ENCODE data around the gene ANKZF1.

The ANKZF1 gene

DNA sequence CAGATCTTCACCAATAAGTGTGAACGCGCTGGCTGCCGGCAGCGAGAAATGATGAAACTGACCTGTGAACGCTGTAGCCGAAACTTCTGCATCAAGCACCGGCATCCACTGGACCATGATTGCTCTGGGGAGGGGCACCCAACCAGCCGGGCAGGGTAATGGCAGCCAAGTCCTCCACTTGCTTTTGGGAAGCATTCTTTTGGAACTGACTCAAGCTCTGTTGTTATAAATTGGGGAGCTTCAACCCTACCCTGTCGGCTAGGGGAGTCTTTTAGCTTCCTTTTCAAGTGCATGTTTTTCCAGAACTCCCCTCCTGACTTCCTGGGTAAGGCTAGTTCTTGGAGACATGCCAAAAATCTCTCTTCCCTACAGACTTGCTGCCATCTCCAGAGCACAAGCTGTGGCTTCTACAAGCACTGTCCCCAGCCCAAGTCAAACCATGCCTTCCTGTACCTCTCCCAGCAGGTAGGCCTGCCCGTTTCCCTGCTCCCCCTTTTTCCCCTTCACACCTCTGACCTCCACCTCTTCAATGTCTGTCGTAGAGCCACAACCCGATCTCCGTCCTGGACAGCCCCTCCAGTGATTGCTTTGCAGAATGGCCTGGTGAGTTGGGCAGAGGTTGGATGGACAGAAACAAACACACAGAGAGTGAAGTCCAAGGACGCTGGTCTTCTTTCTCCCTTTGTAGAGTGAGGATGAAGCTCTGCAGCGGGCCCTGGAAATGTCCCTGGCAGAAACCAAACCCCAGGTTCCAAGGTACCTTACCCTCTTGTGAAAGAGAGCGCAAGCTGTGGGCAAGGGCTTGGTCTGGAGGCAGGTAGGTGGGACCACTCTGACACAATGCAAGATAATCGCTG lies 21.5 kb upstream of the ANKZF1 start:
- DNase-seq (ENCODE audit: low read depth in 4 of 4, low spot score in 1 of 4), result no peak

DNA sequence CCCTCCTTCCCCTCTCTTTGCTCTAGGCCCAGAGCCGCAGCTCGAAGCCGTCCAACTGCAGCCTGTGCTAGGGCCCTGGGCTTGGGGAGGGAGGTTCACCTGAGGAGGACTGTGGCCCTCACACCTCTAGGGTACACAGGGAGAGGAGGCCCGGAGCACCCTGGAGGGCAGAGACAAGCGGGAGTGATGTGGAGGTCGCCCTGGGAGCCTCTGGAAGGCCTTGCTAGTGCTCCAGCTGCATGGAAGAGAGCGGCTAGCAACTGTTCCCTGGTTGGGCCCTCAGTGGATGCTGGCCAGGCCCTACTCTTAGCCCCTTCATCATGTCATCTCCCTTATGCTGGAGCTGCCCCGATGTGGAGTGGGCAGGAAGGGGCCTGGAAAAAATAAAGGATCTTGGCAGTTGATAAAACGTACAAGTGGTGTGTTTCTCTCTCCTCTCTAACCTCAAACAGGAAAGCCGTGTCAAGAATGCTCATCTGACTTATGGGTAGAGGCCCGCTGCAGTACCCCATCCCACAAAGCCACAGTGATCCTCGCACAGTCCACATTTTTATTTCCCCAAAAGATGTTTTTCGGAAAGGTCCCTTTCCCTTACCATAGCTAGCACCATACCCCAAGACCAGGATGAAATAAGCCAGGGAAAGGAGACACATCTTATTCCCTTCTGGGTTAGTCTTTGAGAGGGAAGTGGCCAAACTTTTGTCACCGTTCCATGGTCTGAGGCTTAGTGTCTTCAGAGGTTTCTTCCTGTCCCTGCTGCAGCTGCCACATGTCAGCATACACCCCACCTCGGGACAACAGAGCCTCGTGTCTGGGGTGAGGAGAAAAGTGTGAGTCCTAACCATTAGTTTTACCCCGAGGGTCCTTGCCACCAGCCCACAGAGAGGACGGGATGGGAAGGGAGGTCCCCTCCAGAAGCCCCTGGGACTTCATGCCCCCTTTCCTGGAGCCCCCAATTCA lies 20.1 kb upstream of the ANKZF1 start:
- DNase-seq (ENCODE audit: low read depth in 4 of 4, low spot score in 1 of 4), result no peak

DNA sequence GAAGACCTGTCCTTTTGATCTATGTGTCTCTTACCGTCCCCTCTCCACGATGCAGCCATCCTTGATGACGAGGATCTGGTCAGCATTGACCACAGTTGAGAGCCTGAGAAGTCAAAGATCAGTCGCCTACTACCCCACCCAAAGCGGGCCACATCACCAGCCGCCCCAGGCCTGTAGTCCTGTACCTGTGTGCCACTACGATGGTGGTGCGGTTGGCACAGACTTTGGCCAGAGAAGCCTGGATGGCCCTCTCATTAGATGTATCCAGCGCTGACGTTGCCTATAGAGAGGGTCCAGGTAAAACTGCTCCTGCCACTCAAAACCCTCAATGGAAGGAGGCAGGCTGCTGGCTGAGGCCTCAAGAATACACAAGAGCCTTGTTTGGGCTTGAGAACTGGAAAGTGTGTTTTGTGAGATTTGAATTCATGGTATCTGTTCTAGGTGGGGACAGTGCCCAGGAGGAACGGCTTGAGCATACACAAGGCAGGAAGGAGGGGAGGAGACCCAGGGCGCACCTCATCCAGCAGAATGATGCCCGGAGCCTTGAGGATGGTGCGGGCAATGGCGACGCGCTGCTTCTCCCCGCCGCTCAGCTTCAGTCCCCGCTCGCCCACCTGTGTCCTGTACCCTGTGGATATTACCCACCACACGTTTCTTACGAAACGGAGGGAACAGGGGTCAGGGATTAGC lies 19.3 kb upstream of the ANKZF1 start:
- no peak for DNase-seq (ENCODE audit: low read depth in 4 of 4, low spot score in 1 of 4)

DNA sequence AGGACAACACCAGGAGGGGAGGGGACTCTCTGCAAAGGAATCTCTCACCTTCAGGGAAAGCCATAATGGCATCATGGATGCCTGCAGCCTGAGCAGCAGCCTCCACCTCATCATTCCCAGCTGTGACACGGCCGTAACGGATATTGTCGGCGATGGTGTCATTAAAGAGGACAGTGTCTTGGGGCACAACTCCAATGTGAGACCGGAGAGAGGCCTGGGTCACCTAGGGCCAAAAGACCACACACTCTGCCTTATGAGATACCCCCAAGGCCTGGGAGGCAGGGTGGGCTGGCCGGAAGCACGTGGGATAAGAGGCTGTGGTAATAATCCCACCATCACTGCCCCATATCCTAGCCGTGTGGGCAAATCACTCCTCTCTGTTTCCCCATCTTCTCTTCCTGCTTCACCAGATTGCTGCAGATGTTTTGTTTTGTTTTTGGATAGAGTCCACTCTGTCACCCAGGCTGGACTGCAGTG lies 18.7 kb upstream of the ANKZF1 start:
- no peak for DNase-seq (ENCODE audit: low read depth in 4 of 4, low spot score in 1 of 4)

DNA sequence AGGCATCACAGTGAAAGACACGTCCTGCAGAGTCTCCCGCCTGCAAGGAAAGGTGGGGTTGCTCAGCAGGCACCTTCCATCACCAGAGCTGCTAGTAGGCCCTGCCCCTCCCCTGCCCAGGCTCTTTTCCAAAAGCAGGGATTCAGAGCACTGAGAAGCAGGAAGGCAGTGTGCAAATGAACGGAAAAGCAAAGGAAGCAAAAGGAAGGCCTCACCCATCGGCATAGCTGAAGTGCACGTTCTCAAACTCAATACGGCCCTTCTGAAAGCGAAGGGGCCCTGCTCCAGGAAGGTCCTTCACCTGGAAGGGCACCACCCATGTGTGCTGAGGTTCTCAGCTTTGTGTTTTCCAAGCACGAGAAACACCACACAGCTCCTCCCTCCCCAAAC lies 16.6 kb upstream of the ANKZF1 start:
- DNase-seq (ENCODE audit: low read depth in 4 of 4, low spot score in 1 of 4), result no peak

DNA sequence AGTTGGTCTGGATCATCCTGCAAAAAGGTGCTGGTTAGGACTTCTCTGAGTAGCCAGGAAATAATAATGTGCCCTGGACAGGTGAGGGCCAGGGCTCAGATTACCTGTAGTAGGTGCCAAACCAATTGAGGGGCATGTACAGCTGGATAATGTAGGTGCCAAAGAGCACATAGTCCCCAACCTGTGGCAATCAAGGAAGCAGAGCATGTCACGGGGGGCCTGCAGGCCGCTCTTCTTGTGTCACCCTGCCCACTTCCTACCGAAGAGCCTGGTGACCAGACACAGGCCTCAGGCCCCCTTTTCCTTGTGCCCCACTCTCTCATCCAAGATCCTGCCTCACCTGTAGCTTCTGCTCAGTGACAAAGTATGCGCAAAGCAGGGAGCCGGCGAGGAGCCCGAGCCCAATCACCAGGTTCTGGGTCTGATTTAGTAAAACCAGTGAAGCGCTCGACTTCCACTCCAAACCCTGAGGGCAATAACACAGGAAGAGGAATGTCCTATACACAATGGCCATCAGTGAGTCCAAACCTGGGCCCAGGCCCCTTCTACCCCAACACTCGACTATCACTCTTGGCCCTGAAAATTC lies 16.0 kb upstream of the ANKZF1 start:
- no peak for DNase-seq (ENCODE audit: low read depth in 4 of 4, low spot score in 1 of 4)

DNA sequence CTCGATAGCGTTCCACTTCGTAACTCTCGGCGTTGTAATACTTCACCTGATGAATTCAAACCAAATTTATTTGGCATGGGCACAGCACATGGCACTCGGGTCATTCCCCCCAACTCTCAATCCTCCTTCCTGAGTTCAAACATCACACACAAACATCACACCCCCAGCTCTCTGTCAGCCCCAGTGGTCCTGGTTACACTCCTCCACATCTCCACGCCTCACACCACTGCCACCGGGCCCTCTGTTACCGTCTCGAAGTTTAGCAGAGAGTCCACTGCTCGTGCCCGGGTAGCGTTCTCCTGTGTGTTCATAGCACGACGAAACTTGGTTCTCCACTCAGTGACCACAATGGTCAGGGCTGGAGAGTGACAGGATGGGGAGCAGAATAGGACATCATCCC lies 15.5 kb upstream of the ANKZF1 start:
- DNase-seq (ENCODE audit: low read depth in 4 of 4, low spot score in 1 of 4), result no peak

DNA sequence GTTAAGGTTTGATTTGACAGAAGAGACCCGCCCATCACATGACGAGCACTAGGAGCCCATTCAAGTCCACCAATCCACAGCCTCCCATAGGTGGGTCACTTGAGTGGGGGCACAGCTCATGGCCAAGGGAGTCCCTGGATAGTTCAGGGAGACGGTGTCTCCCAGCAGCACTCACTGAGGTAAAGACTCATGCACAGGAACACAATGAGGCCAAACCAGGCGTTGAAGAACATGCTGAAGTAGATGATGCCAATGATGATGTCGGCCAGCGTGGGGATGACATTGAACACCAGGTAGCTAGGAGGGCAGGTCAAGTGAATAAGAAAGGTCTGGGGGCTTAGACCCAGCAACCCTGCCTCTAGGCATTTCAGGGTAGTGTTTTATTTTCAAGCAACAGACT lies 14.8 kb upstream of the ANKZF1 start:
- DNase-seq (ENCODE audit: low read depth in 4 of 4, low spot score in 1 of 4), result no peak

DNA sequence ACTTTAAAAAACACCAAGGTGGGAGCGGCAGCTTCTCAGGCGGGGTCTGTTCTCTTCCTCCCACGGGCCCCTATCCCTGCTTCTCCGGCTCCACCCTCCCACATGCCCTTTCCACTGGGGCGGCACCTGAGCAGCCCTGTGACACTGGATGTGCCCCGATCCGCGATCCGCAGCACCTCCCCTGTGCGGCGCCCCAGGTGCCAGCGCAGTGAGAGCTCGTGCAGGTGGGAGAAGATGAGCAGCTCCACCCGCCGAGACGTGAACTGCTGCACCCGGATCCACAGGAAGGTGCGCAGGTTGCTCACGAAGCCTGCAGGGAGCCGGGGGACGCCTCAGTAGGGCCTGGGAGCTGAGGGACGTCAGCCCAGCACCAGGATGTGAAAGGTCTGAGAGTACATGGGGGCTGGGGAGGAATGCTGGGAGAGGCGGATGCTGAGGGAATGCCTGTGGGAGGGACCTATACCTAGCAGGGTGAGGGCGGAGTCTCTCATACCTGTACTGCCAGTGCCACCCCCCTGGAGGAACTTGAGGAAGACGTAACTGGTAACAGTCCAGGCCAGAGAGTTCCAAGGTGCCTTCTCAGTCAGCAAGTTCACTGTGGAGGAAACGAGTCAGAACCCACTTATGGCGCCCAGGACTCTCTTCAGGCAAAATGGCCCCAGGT lies 13.6 kb upstream of the ANKZF1 start:
- DNase-seq (ENCODE audit: low read depth in 4 of 4, low spot score in 1 of 4), result no peak

DNA sequence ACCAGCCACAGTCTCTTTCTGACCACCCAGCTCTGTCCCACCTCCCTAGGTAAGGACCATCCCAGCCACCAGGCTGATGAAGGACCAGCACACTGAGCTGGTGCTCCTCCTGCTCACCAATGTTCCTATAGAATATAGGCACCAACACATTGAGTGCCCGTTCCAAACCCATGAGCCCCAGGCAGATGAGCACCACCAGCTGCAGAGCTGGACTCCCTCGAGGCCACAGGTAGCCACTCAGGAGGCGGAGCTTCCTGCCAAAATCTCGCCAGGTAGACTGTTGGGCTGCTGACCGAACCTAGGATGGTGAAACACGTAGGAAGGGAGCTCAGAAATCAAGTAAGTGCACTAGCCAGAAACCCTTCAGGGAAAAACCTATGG lies 13.1 kb upstream of the ANKZF1 start:
- DNase-seq (ENCODE audit: low read depth in 4 of 4, low spot score in 1 of 4), result no peak

DNA sequence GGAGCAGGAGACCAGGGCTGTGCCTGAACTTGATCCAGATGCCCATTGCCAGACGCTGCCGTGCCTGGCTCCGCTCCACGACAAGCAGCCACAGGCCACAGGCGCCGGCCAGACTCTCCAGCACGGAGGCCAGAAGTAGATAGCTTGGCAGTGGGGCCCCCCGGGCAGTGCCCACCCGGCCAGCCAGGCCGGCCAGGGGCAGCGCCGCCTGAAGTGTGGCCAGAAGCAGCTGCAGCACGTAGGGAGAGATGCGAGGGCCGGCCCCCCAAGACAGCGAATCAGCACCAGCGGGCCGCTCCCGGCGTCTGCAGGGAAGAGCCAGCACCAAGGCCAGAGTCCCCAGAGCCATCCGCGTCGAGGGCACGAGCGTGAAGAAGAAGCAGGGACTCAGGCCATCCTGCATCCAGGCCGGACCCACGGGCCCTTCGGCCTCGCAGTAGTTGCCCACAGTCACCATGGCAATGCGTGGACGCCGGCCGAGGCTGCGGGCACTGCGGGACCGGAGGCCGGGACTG lies 11.3 kb upstream of the ANKZF1 start:
- DNase-seq (ENCODE audit: low read depth in 4 of 4, low spot score in 1 of 4), result no peak

DNA sequence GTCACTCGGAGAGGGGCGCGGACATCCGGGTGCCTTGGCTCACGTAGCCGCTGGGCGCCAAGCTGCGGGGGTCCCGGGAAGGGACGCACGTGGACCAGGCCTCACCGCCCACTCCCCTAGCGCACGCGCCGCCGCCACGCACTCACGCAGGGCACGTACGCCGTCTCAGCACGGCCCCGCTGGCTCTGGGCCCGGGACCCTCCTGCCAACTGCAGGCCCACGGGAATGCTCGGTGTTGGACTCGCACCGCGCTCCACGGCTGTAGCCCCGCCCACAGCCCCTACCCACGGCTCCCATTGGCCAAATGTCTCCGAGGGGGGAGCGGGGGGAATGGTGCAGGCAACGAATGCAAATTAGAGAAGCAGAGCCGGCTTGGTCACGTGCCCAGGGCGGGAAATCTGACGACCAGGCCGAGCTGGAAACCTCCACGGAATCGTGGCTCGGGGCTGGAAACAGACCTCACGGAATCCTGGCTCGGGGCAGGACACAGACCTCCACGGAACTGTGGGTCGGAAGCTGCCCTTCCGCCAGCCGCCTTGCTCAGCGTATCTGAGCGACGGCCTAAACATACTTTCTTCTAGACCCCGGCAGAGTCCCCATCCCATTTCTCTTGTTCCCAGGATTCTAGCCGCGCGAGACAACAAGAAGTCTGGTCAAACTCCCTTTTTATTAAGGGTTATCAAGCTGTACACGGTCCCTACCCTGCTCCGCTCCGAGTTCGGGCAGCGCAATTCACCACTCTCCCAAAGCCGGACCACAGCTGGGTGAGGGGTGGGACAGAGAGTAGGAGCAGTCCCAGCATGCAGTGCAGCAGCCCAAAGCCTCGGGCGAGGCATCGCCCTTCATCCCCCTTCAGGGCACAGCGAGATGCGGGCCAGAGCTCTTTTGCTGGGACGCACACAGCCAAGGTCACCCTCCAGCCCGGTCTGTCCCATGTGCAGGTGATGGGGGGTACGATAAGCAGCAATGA lies 10.6 kb upstream of the ANKZF1 start, which contains the start of gene ABCB6:
ABCB6 (minus strand) TSS at position 227 of the 970 bp plus-strand sequence. CDS start 285 bp downstream, outside the sequence.
- DNase-seq (ENCODE audit: low read depth in 4 of 4, low spot score in 1 of 4), result peak; percentile 47 to 94 (median 78)

DNA sequence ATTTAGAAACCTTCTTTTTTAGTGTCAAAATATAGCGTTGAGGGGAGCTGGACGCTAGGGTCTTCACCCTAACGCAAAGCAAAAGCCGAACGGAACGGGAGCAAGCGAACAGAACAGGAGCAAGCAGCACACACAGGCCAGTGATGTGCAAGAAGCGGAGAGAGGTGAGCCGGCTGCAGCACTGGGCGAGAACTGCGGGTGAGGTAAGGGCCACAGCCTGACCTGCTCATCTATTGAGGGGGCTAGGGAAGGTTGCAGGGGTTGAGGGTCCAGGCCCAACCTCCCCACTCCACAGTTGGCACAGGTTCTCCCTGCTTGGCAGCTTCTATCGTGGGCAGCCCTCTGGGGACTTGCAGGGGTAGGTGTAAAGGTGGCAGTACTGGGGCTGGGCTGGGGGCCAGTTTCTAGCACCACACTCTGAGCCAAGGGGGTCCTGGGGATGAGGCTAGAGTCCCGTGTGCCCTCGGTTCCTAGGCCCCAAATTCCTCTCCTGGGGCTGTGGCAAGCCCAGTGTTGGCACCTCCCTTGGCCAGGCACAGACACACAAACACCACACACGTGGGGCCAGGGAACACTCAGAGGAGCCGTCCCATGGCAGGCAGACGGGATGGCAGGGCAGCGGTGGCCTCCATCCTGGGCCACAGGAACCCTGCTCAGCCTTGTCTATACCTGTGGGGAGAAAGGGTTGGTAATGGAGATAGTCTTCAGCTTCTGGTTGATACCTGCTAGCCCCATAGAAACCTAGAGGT lies 9.6 kb upstream of the ANKZF1 start:
- DNase-seq (ENCODE audit: low read depth in 4 of 4, low spot score in 1 of 4), result no peak

DNA sequence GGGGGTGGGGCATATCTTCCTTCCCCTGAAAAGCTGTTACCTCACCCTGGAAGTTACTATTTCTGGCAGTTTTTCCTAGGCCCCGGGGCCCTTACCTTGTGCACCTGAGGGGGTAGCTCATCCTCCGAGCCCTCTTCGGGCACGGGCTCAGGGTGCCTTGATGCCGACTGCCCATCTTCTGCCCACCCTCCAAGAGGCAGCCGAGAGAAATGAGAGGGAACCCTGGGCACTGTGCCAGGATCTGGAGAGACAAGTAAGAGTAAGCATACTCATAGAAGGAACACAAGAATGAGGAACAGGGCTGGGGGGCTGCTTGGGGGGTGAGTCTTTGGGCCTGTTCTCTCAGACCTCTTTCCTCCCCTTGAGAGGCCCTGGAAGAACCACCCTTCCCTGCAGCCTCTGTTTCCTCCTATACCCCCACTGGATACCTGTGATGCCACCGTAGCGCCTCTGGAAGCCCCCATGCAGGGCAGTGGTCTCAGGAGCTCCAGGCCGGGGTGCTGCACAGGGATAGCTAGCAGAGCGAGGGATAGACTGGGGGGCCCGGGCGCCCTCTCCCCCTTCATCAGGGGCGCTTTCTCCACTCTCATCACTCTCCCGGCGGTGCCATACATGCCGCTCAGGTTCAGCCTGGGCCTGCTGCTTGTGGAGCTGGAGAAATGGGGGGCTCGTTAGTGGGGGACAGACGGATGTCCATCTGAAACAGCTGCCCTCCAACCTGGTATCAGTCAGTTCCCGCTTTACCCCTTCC lies 8.8 kb upstream of the ANKZF1 start:
- DNase-seq (ENCODE audit: low read depth in 4 of 4, low spot score in 1 of 4), result no peak

DNA sequence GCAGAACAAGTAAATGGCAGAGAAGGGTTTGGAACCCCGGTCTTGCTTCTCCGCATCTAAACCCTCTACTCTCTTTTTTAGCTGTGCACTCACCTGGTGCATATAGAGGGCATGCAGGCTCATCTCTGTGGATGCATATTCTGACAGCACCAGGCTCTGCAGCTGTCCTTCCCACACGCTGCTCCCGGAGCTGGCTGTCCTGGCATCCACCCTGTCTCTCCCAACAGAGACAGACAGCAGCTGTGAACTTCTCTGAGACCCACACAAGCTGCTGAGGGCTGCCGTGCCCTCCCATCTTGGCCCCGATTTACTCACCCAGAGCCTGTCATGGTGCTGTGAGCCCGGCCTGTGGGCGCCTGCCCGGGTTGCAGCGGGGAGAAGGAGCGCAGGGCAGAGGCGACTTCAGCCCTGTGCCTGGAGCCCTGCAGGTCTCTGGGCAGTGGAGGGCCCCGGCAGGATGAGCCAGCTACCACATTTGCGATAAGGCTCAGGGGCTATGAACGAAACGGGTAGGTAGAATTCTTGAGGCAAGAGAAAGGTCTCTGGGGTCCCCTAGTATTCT lies 7.6 kb upstream of the ANKZF1 start:
- DNase-seq (ENCODE audit: low read depth in 4 of 4, low spot score in 1 of 4), result no peak

DNA sequence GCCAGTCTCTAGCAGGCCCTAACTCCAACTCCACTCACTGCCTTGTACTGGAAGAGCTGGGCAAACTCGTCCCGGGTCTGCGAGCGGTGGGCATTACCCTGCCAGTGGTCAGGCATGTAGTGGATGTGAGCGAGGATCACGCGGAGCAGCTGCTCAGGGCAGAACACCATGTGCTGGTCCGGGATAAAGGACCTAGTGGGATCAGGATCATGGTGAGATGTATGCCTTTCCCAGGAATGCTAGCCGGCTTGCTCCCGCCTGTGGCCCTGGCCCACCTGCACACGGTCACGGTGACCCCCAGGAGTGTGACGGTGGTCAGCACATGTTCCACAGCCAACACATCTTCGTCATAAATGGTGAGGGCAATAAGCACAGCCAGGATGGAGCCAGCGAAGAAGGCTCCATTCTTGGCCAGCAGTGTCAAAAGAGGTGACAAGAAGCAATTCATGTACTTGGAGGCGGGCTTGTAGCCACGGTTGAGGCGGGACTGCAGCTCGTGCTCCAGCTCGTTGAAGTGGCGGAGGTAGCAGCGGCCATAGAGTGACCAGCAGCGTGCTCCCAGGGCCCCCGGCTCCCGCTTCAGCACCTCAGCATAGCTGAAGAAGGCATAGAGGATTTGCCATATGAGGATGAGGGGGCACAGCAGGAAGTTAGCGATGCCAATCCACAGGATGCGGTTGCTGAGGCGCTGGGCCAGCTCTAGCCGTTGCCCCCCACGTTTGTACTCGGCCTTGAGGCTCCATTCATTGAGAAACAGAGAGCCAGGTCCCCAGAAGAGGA lies 5.6 kb upstream of the ANKZF1 start:
- no peak for DNase-seq (ENCODE audit: low read depth in 4 of 4, low spot score in 1 of 4)

Measured in stimulated activated CD4-positive, alpha-beta T cell treated with anti-CD3 and anti-CD28 coated beads, Interleukin-1b, Interleukin-23, amount 100 ng/mL, for 24 hours (primary cell).